Fibroblast of lung (primary cell): ENCODE measurements around the gene SGCD.

Experiments used
- EZH2 ChIP-seq: IDR thresholded peaks from 2 replicates; pipeline ENCODE4 v1.5.1; 2012; ENCODE audit warnings: low read length, control low read depth, mild to moderate bottlenecking; ENCODE audit errors: missing control alignments
- TF ChIP-seq, protein P1 (sequence below), 2 donors: IDR thresholded peaks in 1 of 2; conservative IDR thresholded peaks in 1 of 2; 1 replicate in 1 of 2; 2 replicates in 1 of 2; pipeline ENCODE4 v1.5.1; 2011 to 2012; ENCODE audit warnings: low read length in 2 of 2, control low read depth in 1 of 2, inconsistent platforms in 1 of 2, low read depth in 1 of 2, mild to moderate bottlenecking in 1 of 2

GRCh38 chr5:156329171-156329611, 2.2 kb downstream of the SGCD start:
- TF ChIP-seq, protein P1, sequence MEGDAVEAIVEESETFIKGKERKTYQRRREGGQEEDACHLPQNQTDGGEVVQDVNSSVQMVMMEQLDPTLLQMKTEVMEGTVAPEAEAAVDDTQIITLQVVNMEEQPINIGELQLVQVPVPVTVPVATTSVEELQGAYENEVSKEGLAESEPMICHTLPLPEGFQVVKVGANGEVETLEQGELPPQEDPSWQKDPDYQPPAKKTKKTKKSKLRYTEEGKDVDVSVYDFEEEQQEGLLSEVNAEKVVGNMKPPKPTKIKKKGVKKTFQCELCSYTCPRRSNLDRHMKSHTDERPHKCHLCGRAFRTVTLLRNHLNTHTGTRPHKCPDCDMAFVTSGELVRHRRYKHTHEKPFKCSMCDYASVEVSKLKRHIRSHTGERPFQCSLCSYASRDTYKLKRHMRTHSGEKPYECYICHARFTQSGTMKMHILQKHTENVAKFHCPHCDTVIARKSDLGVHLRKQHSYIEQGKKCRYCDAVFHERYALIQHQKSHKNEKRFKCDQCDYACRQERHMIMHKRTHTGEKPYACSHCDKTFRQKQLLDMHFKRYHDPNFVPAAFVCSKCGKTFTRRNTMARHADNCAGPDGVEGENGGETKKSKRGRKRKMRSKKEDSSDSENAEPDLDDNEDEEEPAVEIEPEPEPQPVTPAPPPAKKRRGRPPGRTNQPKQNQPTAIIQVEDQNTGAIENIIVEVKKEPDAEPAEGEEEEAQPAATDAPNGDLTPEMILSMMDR (conservative IDR thresholded peaks at IDR 0.05 in 1 of 2, IDR thresholded peaks at IDR 0.05 in 1 of 2; ENCODE audit: low read depth in 1 of 2, low read length in 2 of 2) = no peak
- no peak for TF ChIP-seq EZH2
